Measurements from ENCODE around the gene INO80D.

Gene INO80D

GRCh38 chr2:206086716-206087350 lies 859 bp upstream of the INO80D start:
- no peak for TF ChIP-seq CTCF (IDR thresholded peaks at IDR 0.05; ENCODE audit: low read depth, low read length, missing control alignments)
- DNase-seq = no peak
- Histone ChIP-seq H3K27me3 (replicated peaks) (no peaks in the 10 kb centered on the region), H3K4me3 (ENCODE audit: low read depth, low read length) (peak overlapping the region; percentile 79), H3K36me3 (replicated peaks) (peaks cover 2% of the 10 kb centered on the region), H3K27ac (peak overlapping the region; percentile 84)
- in situ Hi-C loops (cut with HindIII; ENCODE audit: low pct_ligation_motif_present, low sequenced_read_pairs) = no loop called here

- no peak for DNase-seq
- H3K27ac ChIP-seq = peak overlapping the region; percentile 84
- in situ Hi-C loops (cut with HindIII; ENCODE audit: low pct_ligation_motif_present, low sequenced_read_pairs) = no loop called here
Observed at GRCh38 chr2:206084870-206085741, 868 bp downstream of the INO80D start.

GRCh38 chr2:206084439-206084869 lies 1.5 kb downstream of the INO80D start:
- in situ Hi-C loops (cut with HindIII; ENCODE audit: low pct_ligation_motif_present, low sequenced_read_pairs) = no loop called here
- peak overlapping the region; percentile 84 for H3K27ac ChIP-seq
- peak; percentile 40 for DNase-seq
- peak; percentile 18 for TF ChIP-seq CTCF (IDR thresholded peaks at IDR 0.05; ENCODE audit: low read depth, low read length, missing control alignments)
- H3K4me3 ChIP-seq (ENCODE audit: low read depth, low read length) = peak overlapping the region; percentile 79
- no peaks in the 10 kb centered on the region for H3K36me3 ChIP-seq (replicated peaks)
- no peaks in the 10 kb centered on the region for H3K27me3 ChIP-seq (replicated peaks)

More at GRCh38 chr2:206084870-206085741, 868 bp downstream of the INO80D start:
- no peak for TF ChIP-seq CTCF (IDR thresholded peaks at IDR 0.05; ENCODE audit: low read depth, low read length, missing control alignments)
- peak overlapping the region; percentile 79 for H3K4me3 ChIP-seq (ENCODE audit: low read depth, low read length)
- no peaks in the 10 kb centered on the region for H3K27me3 ChIP-seq (replicated peaks)
- H3K36me3 ChIP-seq (replicated peaks) = no peaks in the 10 kb centered on the region

- TF ChIP-seq CTCF (IDR thresholded peaks at IDR 0.05; ENCODE audit: low read depth, low read length, missing control alignments) = no peak
- in situ Hi-C loops (cut with HindIII; ENCODE audit: low pct_ligation_motif_present, low sequenced_read_pairs) = no loop called here
- no peaks in the 10 kb centered on the region for H3K36me3 ChIP-seq (replicated peaks)
- peak overlapping the region; percentile 79 for H3K4me3 ChIP-seq (ENCODE audit: low read depth, low read length)
- no peak for DNase-seq
- H3K27me3 ChIP-seq (replicated peaks) = no peaks in the 10 kb centered on the region
- no peak overlapping the region for H3K27ac ChIP-seq
Observed at GRCh38 chr2:206083602-206084438, 2.2 kb downstream of the INO80D start.

GRCh38 chr2:206082298-206082843 lies 3.6 kb downstream of the INO80D start:
- in situ Hi-C loops (cut with HindIII; ENCODE audit: low pct_ligation_motif_present, low sequenced_read_pairs) = no loop called here
- H3K4me3 ChIP-seq (ENCODE audit: low read depth, low read length) = no peak overlapping the region
- DNase-seq = no peak
- no peaks in the 10 kb centered on the region for H3K27me3 ChIP-seq (replicated peaks)
- no peaks in the 10 kb centered on the region for H3K36me3 ChIP-seq (replicated peaks)
- H3K27ac ChIP-seq = no peak overlapping the region
- no peak for TF ChIP-seq CTCF (IDR thresholded peaks at IDR 0.05; ENCODE audit: low read depth, low read length, missing control alignments)

Measured in brain microvascular endothelial cell (primary cell).